HepG2 (cell line): ENCODE measurements around the gene TTC31. TPM values are rescaled to one million over a fixed set of nuclear protein-coding genes. Genes with fewer than 3 reads are reported as not detected.
A peak's percentile ranks its signal among the peaks of the same experiment; 100 is the strongest.

Experiments
- ARID5B ChIP-seq: IDR thresholded peaks from 2 replicates; pipeline ENCODE4 v1.4.0; 2020; ENCODE audit warnings: mild to moderate bottlenecking, missing genetic modification reagents
- FOSL1 ChIP-seq: sonication (generic); formaldehyde crosslinking; IDR thresholded peaks from 2 replicates; pipeline ENCODE4 v1.9.0; 2021; ENCODE audit warnings: missing genetic modification reagents, borderline replicate concordance
- HDAC6 ChIP-seq: fragments of 200-600 bp; sonication (generic); IDR thresholded peaks from 2 replicates; pipeline ENCODE4 v1.7.0; 2017; ENCODE audit warnings: mild to moderate bottlenecking, antibody characterized with exemption, low read length, low read depth
- HES4 ChIP-seq: sonication (generic); formaldehyde crosslinking; IDR thresholded peaks from 2 replicates; pipeline ENCODE4 v1.9.0; 2021; ENCODE audit warnings: mild to moderate bottlenecking, missing genetic modification reagents, borderline replicate concordance
- HNRNPUL1 ChIP-seq: fragments of 200-400 bp; formaldehyde crosslinking; IDR thresholded peaks from 2 replicates; pipeline ENCODE4 v1.6.1; 2017; ENCODE audit warnings: low read depth, mild to moderate bottlenecking, low read length, moderate library complexity
- JDP2 ChIP-seq: sonication (generic); formaldehyde crosslinking; IDR thresholded peaks from 2 replicates; pipeline ENCODE4 v1.8.1; 2022; ENCODE audit warnings: missing genetic modification reagents, borderline replicate concordance
- KLF6 ChIP-seq: IDR thresholded peaks from 2 replicates; pipeline ENCODE4 v1.8.0; 2016; ENCODE audit warnings: missing biosample characterization, missing genetic modification reagents
- KLF9 ChIP-seq: IDR thresholded peaks from 2 replicates; pipeline ENCODE4 v1.6.1; 2016; ENCODE audit warnings: low read depth
- RFX5 ChIP-seq: IDR thresholded peaks from 2 replicates; pipeline ENCODE4 v1.6.1; 2011; ENCODE audit warnings: low read depth, low read length, improper control_type of control experiment
- TARDBP ChIP-seq: sonication (generic); formaldehyde crosslinking; IDR thresholded peaks from 2 replicates; pipeline ENCODE4 v1.8.0; 2022; ENCODE audit warnings: mild to moderate bottlenecking, missing genetic modification reagents
- TFDP2 ChIP-seq: sonication (generic); formaldehyde crosslinking; IDR thresholded peaks from 2 replicates; pipeline ENCODE4 v1.4.0; 2020; ENCODE audit warnings: missing genetic modification reagents
- THAP11 ChIP-seq: IDR thresholded peaks from 2 replicates; pipeline ENCODE4 v1.6.1; 2016; ENCODE audit warnings: missing biosample characterization, missing genetic modification reagents
- ZFP36L2 ChIP-seq: sonication (generic); formaldehyde crosslinking; IDR thresholded peaks from 2 replicates; pipeline ENCODE4 v1.4.0; 2020; ENCODE audit warnings: missing genetic modification reagents
- ZFX ChIP-seq: sonication (generic); formaldehyde crosslinking; IDR thresholded peaks from 2 replicates; pipeline ENCODE4 v1.4.0; 2020; ENCODE audit warnings: mild to moderate bottlenecking, low read depth, missing genetic modification reagents, moderate library complexity
- ZNF282 ChIP-seq: fragments of 450-650 bp; IDR thresholded peaks from 2 replicates; pipeline ENCODE4 v1.6.1; 2018; ENCODE audit not compliant: partially characterized antibody
- ZNF326 ChIP-seq: sonication (generic); formaldehyde crosslinking; IDR thresholded peaks from 2 replicates; pipeline ENCODE4 v1.4.0; 2020; ENCODE audit warnings: missing genetic modification reagents, borderline replicate concordance
- ZNF34 ChIP-seq: sonication (generic); formaldehyde crosslinking; IDR thresholded peaks from 2 replicates; pipeline ENCODE4 v1.4.0; 2020; ENCODE audit warnings: mild to moderate bottlenecking, missing genetic modification reagents, borderline replicate concordance
- ZNF672 ChIP-seq: sonication (generic); formaldehyde crosslinking; IDR thresholded peaks from 2 replicates; pipeline ENCODE4 v1.8.1; 2022; ENCODE audit warnings: missing genetic modification reagents
- ZNF776 ChIP-seq: sonication (generic); formaldehyde crosslinking; IDR thresholded peaks from 2 replicates; pipeline ENCODE4 v1.4.0; 2020; ENCODE audit warnings: mild to moderate bottlenecking, missing genetic modification reagents
- polyA plus RNA-seq, 8 experiments: library from polyadenylated mRNA; depleted of rRNA in 3 of 8; stranded (reverse) in 7 of 8; unstranded in 1 of 8; fragments of >200 nt; fragmentation: Illumina TruSeq in 4 of 8; extraction: Trizol in 4 of 8; gene quantifications; 2 replicates each; pipeline versions ENCODE4 v1.2.1 to v1.2.3, GENCODE V29; 2011 to 2016; ENCODE audit warnings: low read depth in 4 of 8, missing spikeins in 1 of 8, mixed read lengths in 1 of 8; ENCODE audit not compliant: insufficient read depth in 1 of 8
- total RNA-seq, 5 experiments: library from RNA; depleted of rRNA; stranded (reverse); fragments of >200 nt; fragmentation: Illumina TruSeq; extraction: Trizol; gene quantifications; 2 replicates each; pipeline ENCODE4 v1.2.3, GENCODE V29; 2016; ENCODE audit warnings: low read depth in 1 of 5
- TF ChIP-seq, protein P1 (sequence below): fragments of 450-650 bp; IDR thresholded peaks from 2 replicates; pipeline ENCODE4 v1.6.1; 2017; ENCODE audit warnings: mild to moderate bottlenecking

Gene TTC31
- total and polyA plus RNA-seq, 2 of the 13 experiments (the other 11 are each of a cell fraction or from before 2014, with no cell fraction given) = 28.3 to 39.5 TPM

DNA sequence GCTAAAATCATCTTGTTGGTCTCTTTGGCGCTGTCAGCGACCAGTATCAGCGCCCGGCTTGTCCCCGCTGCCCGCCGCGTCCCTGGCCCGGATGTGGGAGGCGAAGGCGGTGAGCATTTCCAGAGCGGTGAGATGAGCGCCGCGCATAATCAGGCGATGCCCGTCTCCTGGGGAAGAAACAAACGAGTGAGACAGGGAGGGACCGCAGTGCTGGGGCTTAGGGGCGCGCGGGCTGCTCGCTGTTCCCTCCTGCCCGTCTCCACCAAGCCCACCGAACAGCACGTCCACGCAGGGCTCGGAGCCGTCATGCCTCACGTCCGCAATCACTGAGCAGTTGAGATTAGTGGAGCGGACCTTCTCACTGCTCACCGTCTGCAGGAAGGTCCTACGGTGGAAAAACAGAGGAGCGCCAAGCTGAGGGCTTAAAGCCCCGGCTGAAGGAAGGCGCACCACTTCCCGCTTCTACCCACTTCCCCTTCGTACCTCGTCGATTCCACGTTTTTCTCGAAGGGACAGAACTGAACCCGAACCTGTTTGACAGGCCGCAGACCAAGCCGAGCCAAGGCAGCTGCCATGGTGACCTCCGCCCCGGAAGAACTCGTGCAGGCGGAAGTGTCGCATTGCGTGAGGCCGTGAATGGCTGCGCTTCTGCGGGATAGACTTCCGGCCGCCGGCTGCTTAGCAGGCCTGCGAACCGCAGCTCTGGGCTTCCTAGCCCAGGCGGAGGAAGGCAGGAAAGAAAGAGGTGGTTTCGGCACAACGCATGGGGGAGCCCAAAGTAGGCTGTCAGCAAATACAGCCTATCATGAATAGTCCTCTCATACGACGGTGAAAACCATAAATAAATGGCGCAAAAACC lies 10.6 kb upstream of the TTC31 start, which contains the start of gene MRPL53 (continued):
- TF ChIP-seq TFDP2 (CRISPR knock-in tag) (no peak; the same call in none of the 2 replicates), ARID5B (CRISPR knock-in tag) (no peak), KLF6 (CRISPR knock-in tag) (peak; percentile 93), ZNF34 (CRISPR knock-in tag) (peak; percentile 88), KLF9 (no peak), ZNF672 (CRISPR knock-in tag) (no peak), HES4 (no peak; the same call in none of the 2 replicates), ZNF282 (no peak), RFX5 (no peak), JDP2 (CRISPR knock-in tag) (no peak; the same call in 1 of the 2 replicates), TARDBP (CRISPR knock-in tag) (peak; percentile 99), HDAC6 (no peak), THAP11 (peak; percentile 96), ZNF776 (CRISPR knock-in tag) (peak; percentile 96), ZNF326 (CRISPR knock-in tag) (peak; percentile 100), FOSL1 (peak; percentile 29; the same call in 1 of the 2 replicates), ZFP36L2 (CRISPR knock-in tag) (peak; percentile 16; the same call in 1 of the 2 replicates), HNRNPUL1 (no peak), ZFX (CRISPR knock-in tag) (peak; percentile 100)
- TF ChIP-seq, protein P1, sequence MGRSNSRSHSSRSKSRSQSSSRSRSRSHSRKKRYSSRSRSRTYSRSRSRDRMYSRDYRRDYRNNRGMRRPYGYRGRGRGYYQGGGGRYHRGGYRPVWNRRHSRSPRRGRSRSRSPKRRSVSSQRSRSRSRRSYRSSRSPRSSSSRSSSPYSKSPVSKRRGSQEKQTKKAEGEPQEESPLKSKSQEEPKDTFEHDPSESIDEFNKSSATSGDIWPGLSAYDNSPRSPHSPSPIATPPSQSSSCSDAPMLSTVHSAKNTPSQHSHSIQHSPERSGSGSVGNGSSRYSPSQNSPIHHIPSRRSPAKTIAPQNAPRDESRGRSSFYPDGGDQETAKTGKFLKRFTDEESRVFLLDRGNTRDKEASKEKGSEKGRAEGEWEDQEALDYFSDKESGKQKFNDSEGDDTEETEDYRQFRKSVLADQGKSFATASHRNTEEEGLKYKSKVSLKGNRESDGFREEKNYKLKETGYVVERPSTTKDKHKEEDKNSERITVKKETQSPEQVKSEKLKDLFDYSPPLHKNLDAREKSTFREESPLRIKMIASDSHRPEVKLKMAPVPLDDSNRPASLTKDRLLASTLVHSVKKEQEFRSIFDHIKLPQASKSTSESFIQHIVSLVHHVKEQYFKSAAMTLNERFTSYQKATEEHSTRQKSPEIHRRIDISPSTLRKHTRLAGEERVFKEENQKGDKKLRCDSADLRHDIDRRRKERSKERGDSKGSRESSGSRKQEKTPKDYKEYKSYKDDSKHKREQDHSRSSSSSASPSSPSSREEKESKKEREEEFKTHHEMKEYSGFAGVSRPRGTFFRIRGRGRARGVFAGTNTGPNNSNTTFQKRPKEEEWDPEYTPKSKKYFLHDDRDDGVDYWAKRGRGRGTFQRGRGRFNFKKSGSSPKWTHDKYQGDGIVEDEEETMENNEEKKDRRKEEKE = no peak
